SH-SY5Y (cell line): ENCODE measurements around the gene LNX2.

Experiments
- GATA2 ChIP-seq: IDR thresholded peaks from 2 replicates; pipeline ENCODE4 v1.6.1; 2011; ENCODE audit warnings: mild to moderate bottlenecking, low read depth, low read length
- GATA3 ChIP-seq: IDR thresholded peaks from 2 replicates; pipeline ENCODE4 v1.6.1; 2011; ENCODE audit warnings: low read depth, mild to moderate bottlenecking, low read length, moderate library complexity

DNA sequence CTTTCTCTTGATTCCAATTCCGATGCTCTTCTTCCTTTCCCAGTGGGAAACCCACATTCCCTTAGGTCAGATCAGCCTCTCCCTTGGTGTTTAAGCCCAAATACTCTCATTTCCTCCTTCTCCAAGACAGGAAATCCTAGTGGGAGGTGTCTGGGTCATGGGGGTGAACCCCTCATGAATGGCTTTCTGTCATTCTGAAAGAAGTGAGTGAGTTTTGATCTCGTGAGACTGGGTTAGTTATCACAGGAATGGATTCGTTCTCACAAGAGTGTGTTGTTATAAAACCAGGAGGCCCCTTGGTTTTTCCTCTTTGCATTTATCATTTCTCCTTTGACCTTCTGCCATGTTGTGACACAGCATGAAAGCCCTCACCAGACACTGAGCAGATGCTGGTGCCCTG lies 93.8 kb downstream of the LNX2 start:
- TF ChIP-seq GATA2 = no peak
- TF ChIP-seq GATA3 = no peak
